Smooth muscle cell of the brain vasculature (primary cell): Measurements from ENCODE around the gene SLC47A1.
"Not testable (repeated sequence)": the region's sequence is repeated elsewhere in the genome, so short reads cannot be mapped to it uniquely, and the experiment has no call there.

Source experiments
- DNase-seq: peaks from one replicate; pipeline ENCODE4 v3.0.0-alpha.2; 2012; ENCODE audit warnings: low read depth, low spot score

The SLC47A1 gene

GRCh38 chr17:19554393-19554792, 20.7 kb downstream of the SLC47A1 start:
- DNase-seq, result no peak

DNA sequence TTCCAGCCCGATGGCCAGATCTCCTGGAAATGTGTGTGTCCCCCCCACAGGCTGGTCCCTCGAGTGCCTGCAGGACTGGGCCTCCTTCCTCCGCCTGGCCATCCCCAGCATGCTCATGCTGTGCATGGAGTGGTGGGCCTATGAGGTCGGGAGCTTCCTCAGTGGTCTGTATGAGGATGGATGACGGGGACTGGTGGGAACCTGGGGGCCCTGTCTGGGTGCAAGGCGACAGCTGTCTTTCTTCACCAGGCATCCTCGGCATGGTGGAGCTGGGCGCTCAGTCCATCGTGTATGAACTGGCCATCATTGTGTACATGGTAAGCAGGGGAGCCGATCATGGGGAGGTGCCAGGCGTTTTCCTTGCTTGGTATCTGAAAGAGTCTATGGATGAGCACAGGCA, 22.1 kb downstream of the SLC47A1 start:
- DNase-seq, result no peak

- no peak for DNase-seq
Measured at GRCh38 chr17:19558946-19559345, 25.3 kb downstream of the SLC47A1 start.

DNA sequence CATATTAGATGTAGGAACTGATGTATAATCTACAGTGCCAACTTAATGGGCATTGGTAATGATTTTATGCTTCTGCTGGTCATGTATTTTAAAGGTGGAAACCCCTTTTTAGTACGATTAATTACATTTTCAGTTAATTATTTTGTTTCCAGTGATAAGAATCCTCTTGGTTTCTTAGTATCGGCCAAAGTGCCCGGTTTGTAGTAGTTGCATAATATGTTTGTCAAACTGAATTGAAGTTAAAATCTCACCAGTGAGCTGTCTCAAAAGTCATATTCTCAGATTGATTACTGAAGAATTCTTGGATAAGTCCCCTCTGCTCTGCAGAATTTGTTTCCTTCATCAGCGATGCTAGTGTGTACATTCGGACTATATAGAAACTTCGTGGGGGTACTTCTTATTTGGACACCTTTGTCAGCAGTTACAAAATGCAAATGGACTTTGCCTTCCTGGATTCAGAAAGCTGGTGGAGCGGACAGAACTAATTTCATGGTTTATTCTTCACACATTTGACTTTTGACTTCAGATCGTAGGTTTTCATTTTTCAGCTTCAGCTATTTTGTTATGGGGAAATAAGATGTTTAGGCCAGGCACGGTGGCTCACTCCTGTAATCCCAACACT, 28.2 kb downstream of the SLC47A1 start:
- DNase-seq, result no peak

DNA sequence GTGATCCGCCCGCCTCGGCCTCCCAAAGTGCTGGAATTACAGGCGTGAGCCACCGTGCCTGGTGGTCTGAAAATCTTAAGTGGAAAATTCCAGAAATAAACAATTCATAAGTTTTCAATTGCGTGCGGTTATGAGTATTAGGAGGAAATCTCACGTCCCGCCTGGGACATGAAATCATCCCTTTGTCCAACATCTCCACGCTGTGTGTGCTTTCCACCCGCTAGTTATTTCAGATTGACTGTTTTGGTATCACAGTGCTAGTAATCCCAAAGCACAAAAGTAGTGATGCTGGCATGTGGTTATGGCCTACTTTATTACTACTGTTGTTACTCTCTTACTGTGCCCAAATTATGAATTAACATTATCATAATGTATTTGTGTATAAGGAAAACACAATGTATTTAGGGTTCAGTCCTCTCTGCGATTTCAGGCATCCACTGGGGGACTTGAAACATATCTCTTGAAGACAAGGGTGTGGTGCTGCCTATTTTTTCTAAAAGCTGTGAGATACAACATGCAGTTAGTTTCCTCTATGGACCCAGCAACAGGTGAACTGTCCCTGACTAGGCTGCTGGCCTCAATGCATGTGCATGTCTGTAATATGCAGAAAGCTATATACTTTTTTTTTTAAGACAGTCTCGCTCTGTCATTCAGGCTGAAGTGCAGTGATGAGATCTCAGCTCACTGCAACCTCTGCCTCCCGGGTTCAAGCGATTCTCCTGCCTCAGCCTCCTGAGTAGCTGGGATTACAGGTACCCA, 32.3 kb downstream of the SLC47A1 start:
- DNase-seq, result no peak

DNA sequence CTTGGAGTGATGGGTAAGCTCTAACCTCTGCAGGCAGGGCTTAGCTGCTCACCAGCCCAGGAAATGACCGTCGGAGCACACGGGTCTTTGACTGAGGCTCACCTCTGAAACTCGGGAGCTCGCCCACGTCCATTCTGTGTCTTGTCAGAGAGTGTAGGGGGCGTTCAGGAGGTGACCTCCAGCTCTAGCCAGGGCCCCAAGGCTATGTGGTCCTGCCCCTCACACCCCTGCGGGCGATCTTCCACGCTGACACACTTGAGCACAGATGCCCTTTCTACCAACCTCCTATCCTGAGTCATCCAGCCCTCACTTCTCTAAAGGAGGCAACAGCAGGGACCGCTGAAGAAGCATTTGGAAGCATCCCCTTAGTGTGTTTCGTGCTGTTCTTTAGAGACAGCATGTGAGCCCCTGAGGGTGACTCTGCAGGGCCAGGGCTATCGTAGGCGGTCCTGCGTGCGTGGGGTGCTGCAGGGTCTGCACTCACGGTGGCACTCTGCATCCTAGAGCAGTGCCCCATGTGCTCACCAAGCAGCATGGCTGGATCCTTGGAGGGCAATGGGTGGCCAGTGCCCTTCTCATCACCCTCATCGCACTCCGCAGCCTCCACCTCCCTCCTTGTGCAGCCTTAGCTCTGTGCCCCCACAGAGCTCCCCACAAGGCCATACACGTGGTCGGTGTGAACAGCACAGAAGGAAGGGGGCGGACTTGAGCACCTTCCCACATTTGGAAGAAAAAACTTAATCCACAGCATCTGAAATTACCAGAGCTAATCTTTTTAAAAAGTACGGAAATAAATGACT, 33.8 kb downstream of the SLC47A1 start:
- no peak for DNase-seq

GRCh38 chr17:19568016-19568350, 34.3 kb downstream of the SLC47A1 start:
- no peak for DNase-seq

DNA sequence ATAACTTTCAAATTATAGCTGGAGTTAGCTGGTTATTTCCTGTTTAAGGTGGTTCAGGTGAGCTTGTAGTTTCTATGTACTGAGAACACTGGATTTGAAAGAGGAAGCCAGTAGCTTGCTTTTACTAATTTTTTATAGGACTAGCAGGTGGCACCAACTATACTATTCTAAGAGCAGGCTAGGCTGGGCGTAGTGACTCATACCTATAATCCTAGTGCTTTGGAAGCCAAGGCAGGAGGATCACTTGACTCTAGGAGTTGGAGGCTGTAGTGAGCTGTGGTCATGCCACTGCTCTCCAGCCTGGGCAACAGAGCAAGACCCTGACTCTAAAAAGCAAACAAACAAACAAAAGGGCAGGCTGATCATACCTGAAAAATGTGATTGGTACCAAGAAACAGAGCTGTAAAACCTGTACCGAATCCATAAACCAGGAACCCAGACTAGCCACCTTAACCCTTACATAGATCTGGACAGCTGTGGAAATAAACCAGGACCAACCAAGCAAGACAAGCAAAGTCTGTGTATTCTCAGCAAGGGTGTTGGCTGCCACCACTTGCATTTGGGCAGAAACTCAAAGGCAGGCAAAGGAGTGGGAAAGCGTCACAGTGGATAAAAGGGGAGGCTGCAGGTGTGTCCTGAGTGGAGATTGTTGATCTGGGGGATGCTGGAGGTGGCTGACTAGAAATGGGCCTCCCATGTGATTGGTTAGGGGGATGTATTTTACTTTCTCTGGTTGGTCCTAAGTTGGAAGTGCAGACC, 36.3 kb downstream of the SLC47A1 start:
- no peak for DNase-seq

GRCh38 chr17:19570544-19571062, 36.9 kb downstream of the SLC47A1 start:
- no peak for DNase-seq

- no peak for DNase-seq
Measured at GRCh38 chr17:19573075-19573474, 39.4 kb downstream of the SLC47A1 start.

DNA sequence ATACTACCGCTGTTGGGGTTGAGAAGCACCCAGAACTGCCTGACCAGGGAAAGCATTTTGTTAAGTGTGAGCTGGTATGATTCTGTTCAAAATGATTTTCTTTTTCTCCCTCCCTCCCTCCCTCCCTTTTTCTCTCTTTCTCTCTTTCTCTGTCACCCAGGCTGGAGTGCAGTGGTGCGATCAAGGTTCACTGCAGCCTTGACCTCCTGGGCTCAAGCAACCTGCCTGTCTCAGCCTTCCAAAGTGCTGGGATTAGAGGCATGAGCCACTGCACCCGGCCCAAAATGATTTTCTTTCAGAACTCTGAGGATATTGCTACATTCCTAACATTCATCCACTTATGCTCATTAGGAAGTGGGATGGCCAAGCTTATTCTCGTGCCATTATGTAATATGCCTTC, 41.3 kb downstream of the SLC47A1 start:
- no peak for DNase-seq

GRCh38 chr17:19578545-19578944, 44.9 kb downstream of the SLC47A1 start:
- DNase-seq, result no peak

DNA sequence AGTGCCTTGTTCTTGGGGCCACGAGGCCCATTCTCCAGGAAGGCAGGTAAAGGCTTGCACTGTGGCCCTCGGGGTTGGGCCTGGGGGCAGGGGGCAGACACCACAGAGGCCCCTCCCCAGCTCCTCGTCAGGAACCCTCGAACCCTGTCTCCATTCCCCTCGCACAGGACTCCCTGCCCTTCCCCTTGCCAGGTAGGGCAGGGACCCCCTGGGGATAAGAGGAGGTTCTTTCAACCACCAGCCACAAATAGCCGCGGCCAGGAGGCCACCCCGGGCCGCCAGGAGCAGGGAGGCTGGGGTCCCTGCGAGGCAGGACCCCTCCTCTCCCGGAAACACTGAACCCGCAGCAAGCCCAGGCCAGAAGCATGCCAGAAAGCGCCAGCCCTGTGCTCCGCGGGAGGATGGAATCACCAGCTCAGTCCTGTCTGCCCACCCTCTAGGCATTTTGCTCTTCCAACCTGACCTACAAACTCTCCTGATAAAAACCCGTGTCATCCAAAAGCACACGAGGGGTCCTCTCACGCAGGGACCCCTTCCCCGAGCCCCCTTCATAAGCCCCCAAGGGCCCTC, 45.6 kb downstream of the SLC47A1 start:
- DNase-seq, result no peak

DNA sequence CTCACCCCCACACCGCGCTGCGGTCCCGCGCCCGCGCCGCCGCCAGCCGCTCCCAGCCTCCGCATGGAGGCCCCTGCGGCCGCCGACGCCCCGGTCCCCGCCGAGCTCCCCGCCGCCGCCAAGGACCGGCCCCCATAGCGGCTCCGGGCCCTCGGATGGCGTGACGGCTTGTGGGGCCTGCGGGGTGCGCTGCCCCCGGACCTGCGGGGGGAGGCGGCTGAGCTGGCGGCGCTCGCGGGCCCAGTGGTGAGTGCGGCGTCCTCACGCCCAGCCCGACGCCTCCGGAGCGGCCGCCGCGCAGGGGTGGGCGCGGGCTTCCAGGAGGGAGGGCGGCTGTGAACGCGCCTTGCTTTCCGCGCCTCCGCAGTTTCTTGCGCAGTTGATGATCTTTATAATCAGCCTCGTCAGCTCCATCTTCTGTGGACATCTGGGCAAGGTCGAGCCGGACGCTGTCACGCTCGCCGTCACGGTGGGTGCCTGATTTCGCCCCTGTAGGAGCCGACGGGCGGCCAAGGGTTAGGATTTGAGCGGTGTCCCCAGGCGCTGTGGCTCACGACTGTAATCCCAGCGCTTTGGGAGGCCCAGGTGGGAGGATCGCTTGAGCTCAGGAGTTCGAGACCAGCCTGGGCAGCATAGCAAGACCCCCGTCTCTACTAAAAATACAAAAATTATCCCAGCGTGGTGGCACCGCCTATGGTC, 46.4 kb downstream of the SLC47A1 start:
- no peak for DNase-seq

GRCh38 chr17:19580566-19580920, 46.9 kb downstream of the SLC47A1 start:
- DNase-seq, result not testable (repeated sequence)

DNA sequence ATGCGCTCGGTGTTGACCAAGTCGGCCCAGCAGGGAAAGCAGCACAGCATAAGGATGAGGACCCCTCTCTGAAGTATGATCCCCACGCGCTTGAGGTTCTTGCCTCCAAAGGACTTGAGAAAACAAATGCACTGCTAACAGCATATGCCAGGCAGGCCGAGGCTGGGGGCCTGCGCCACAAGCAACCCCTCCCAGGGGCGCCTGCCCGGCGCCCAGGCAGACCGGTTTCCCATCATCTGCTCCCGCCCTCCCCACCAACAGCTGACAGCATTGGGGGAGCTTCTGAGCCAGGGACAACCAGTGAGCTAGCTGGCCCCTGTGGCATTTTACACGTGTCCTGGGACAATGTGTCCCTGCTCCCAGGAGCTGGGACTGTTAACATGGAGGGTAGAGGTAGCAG, 48.5 kb downstream of the SLC47A1 start:
- not testable (repeated sequence) for DNase-seq

- DNase-seq, result no peak
Measured at GRCh38 chr17:19583871-19584270, 50.2 kb downstream of the SLC47A1 start.

DNA sequence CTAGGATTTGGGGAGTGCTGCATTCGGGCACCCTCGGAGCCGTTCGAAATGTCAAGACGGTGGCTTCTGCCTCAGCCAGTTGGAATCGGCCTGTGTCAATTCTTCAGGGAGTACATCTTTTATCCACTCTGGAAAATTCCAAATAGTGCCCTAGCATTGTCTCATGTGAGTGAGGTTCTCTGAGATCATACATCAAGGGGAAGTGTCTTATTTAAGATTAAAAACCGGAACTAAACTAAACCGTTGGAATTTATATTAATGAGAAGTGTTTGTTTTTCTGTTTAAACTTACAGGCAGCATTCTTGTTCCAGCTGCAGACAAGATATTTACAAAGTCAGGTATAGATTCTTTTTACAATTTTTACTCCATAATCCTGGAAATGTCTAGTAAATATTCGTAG, 56.8 kb downstream of the SLC47A1 start:
- DNase-seq, result no peak

DNA sequence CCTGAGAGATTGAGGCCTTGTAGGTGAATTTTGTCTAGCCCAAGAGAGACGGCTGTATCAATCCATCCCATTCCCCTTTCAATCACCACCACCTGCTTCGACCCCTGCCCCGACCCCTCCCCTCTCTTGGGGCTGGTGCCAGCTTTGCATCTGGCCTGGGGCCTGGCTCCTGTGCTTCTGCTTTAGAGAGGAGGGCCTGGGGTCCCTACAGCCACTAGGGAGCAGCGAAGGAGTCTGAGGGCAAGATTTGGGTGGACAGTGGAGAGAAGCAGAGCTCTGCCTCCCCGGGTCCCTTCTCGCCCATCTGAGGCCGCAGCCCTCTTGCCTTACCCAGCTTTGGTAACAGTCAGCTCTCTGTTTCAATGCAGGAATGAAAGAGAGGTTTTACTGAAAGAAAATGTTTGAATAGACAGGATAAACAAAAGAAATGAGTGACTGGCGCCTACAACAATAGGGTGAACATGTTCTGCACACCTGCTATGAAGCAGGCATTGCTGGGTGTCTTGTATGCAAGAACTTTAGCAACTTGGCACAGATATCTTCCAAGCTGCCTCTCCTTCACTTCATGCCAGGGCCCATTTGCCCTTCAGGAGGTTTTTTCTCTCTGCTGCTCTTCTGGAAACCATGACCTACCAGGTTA, 57.4 kb downstream of the SLC47A1 start:
- no peak for DNase-seq

DNA sequence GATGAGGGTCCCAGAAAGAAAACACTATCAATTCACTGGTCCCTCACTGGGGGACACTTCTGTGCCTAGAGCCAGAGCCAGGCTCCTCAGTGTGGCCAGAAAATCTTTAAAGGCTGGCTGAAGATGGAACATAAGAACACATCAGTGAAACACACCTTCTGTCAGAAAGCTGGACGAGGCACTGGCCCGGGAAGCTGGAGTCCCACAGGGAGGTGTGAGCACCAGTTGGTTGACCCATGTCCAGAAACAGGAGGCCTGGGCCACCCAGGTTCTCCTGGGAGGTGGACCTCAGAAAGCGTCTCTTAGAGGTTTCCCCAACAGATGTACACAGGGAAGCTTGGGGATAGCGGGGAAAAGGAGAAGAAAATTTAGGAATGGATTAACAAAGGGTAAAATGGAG, 58.7 kb downstream of the SLC47A1 start:
- DNase-seq, result no peak
